MCF 10A (cell line): Measurements from ENCODE around the gene NR2F2. TPM values are rescaled to one million over a fixed set of nuclear protein-coding genes. Genes with fewer than 3 reads are reported as not detected.

Source experiments
- BruUV-seq: library from RNA; stranded (reverse); fragments of 400-500 nt; replicated peaks from 2 replicates; lab custom pipeline; 2021; lab: Mats Ljungman, UMichigan
- CTCF ChIA-PET: fragments of 300-600 bp; sonication (Branson Sonifier 250); formaldehyde crosslinking; extraction: SDS; loops from one replicate; lab custom pipeline; 2021; ENCODE audit warnings: antibody characterized with exemption, inconsistent platforms; lab: Yijun Ruan, JAX
- POLR2A ChIA-PET: fragments of 300-600, 350-650 bp; sonication (Branson Sonifier 250); formaldehyde crosslinking; extraction: SDS; loops from one replicate; lab custom pipeline; 2020; ENCODE audit warnings: antibody characterized with exemption, inconsistent platforms; lab: Yijun Ruan, JAX
- DNase-seq: peaks from one replicate; pipeline ENCODE4 v3.0.0-alpha.2; 2018; ENCODE audit not compliant: unreplicated experiment
- H3K27ac Mint-ChIP-seq: one replicate; pipeline ENCODE4 v1.8.0; 2022; ENCODE audit warnings: mild to moderate bottlenecking, low read depth, mixed read lengths; ENCODE audit not compliant: unreplicated experiment
- H3K27me3 Mint-ChIP-seq: one replicate; pipeline ENCODE4 v1.8.0; 2022; ENCODE audit warnings: mixed read lengths; ENCODE audit not compliant: insufficient read depth, unreplicated experiment
- H3K36me3 Mint-ChIP-seq: one replicate; pipeline ENCODE4 v1.8.0; 2022; ENCODE audit warnings: mild to moderate bottlenecking, moderate library complexity, mixed read lengths; ENCODE audit not compliant: insufficient read depth, unreplicated experiment
- H3K4me1 Mint-ChIP-seq: one replicate; pipeline ENCODE4 v1.8.0; 2022; ENCODE audit warnings: mixed read lengths; ENCODE audit not compliant: insufficient read depth, unreplicated experiment
- H3K4me3 Mint-ChIP-seq: one replicate; pipeline ENCODE4 v1.8.0; 2022; ENCODE audit warnings: mild to moderate bottlenecking, moderate library complexity, mixed read lengths; ENCODE audit not compliant: unreplicated experiment
- H3K9me3 Mint-ChIP-seq: one replicate; pipeline ENCODE4 v1.8.0; 2022; ENCODE audit warnings: mixed read lengths; ENCODE audit not compliant: unreplicated experiment
- intact Hi-C: fragments of 100-400 bp; cut with micrococcal nuclease; formaldehyde crosslinking; loops from 2 replicates; pipeline ENCODE4 v1.14.1; 2022
- total RNA-seq: library from RNA; stranded (reverse); gene quantifications from 2 replicates; pipeline ENCODE4 v1.2.3, GENCODE V29; 2022
- TF ChIP-seq, protein P1 (sequence below): fragments of 200-600 bp; IDR thresholded peaks from one replicate; pipeline ENCODE4 v1.8.0; 2022; ENCODE audit warnings: antibody characterized with exemption, mild to moderate bottlenecking; ENCODE audit not compliant: unreplicated experiment

NR2F2 gene
- total RNA-seq, 1 experiment from 2014 or later = 10.9 TPM

- Mint-ChIP-seq H3K9me3 (no peaks in the 10 kb centered on the region), H3K4me3 (no peak overlapping the region), H3K4me1 (no peaks in the 10 kb centered on the region), H3K27me3 (peaks cover 2% of the 10 kb centered on the region), H3K36me3 (peaks cover 6% of the 10 kb centered on the region), H3K27ac (no peak overlapping the region)
- POLR2A ChIA-PET = interaction anchor here (0.6 kb wide), 2 partner anchors 871 to 887 kb away, joined by 3 read pairs; no protein-coding TSS in a partner anchor
- intact Hi-C loops = no loop called here
- CTCF ChIA-PET = interaction anchor here (0.6 to 0.7 kb wide), 4 partner anchors 146 to 1693 kb away, joined by 3 to 9 read pairs (median 3); no protein-coding TSS in a partner anchor
- BruUV-seq = no TSS peak
- DNase-seq = no peak
- TF ChIP-seq, protein P1, sequence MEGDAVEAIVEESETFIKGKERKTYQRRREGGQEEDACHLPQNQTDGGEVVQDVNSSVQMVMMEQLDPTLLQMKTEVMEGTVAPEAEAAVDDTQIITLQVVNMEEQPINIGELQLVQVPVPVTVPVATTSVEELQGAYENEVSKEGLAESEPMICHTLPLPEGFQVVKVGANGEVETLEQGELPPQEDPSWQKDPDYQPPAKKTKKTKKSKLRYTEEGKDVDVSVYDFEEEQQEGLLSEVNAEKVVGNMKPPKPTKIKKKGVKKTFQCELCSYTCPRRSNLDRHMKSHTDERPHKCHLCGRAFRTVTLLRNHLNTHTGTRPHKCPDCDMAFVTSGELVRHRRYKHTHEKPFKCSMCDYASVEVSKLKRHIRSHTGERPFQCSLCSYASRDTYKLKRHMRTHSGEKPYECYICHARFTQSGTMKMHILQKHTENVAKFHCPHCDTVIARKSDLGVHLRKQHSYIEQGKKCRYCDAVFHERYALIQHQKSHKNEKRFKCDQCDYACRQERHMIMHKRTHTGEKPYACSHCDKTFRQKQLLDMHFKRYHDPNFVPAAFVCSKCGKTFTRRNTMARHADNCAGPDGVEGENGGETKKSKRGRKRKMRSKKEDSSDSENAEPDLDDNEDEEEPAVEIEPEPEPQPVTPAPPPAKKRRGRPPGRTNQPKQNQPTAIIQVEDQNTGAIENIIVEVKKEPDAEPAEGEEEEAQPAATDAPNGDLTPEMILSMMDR = no peak
Observed at GRCh38 chr15:96362011-96362754, 31.7 kb downstream of the NR2F2 start.

DNA sequence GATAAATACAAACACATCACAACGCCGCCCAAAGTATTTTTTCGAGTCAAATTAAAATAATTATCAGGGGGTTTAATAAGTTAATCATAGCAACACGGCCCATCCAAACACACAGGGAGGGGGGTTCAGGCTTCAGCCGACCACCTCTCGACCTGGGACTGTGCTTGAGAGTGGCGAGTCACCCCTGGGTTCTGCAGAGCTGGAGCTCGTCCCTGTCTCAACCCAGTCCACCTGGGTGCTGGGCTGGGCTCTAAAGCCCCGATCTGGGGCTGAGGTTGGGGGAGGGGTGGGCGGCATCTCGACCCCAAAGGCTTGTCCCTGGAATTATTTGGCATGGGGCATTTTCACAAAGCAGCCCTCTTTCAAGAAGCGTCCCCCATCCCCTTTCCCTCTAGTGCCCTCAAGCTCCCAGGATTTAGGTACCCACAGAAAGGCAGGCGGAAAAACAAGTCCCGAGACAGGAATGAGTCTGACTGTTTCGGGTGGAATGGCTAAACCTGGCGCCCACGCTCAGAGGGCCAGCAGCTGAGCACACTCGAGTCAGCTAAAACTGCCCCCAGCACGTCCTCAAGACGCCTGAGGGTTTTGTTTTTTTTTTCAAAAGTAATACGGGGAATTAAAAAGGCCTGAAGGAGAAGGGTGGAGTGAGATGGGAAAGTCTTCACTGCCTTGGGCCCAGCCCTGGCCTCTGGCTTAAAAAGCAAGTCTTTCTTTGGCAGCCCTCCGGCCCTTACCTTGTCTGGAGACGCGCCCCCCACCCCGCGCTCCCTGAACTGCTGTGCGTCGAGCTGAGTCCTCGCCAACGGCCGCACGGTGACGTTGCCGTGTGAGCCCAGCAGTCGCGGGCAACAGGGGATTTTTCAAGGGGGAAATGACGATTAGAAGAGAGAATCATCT is 32.5 kb downstream of the NR2F2 start:
- no peak overlapping the region for H3K4me3 Mint-ChIP-seq
- BruUV-seq = no TSS peak
- POLR2A ChIA-PET = interaction anchor here (0.6 to 0.7 kb wide), 3 partner anchors 20 to 886 kb away, joined by 3 read pairs; no protein-coding TSS in a partner anchor
- no peaks in the 10 kb centered on the region for H3K4me1 Mint-ChIP-seq
- DNase-seq = no peak
- TF ChIP-seq, protein P1 = no peak
- H3K9me3 Mint-ChIP-seq = no peaks in the 10 kb centered on the region
- H3K27me3 Mint-ChIP-seq = peaks cover 7% of the 10 kb centered on the region
- intact Hi-C loops = no loop called here
- no peak overlapping the region for H3K27ac Mint-ChIP-seq
- CTCF ChIA-PET = interaction anchor here (0.5 to 1.0 kb wide), 4 partner anchors 20 to 176 kb away, joined by 3 to 4 read pairs (median 4); no protein-coding TSS in a partner anchor
- H3K36me3 Mint-ChIP-seq = peaks cover 6% of the 10 kb centered on the region

DNA sequence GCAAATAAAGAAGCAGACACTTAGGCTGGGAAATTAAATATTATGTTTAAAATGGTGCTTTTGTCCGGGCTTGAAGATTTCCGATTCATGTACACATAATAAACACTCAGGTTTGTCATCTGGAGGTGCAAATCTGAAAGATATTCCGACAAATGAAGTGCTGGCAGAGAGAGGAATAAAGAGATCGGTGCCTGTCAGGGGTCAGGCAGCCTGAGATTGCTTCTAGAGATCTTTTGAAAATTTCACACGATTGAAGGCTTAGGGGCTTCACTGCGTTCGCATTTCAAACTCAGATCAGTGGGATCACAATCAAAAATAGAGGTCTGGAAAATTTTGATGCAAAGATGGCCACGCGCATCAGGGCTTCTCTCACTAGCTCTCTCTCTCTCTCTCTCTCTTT is 33.2 kb downstream of the NR2F2 start:
- CTCF ChIA-PET = interaction anchor here (1.0 kb wide), 1 partner anchor 19 kb away, joined by 3 read pairs; no protein-coding TSS in a partner anchor
- Mint-ChIP-seq H3K27me3 (peaks cover 7% of the 10 kb centered on the region), H3K4me3 (no peak overlapping the region), H3K9me3 (no peaks in the 10 kb centered on the region), H3K27ac (no peak overlapping the region), H3K4me1 (no peaks in the 10 kb centered on the region), H3K36me3 (peaks cover 6% of the 10 kb centered on the region)
- POLR2A ChIA-PET = interaction anchor here (0.6 to 0.7 kb wide), 2 partner anchors 19 to 344 kb away, joined by 3 read pairs; no protein-coding TSS in a partner anchor
- no TSS peak for BruUV-seq
- DNase-seq = no peak
- intact Hi-C loops = no loop called here
- TF ChIP-seq, protein P1 = no peak
